ENCODE data around the gene AADAC.
A peak's percentile ranks its signal among the peaks of the same experiment; 100 is the strongest.
"Not testable (repeated sequence)": the region's sequence is repeated elsewhere in the genome, so short reads cannot be mapped to it uniquely, and the experiment has no call there.

Gene AADAC

GRCh38 chr3:151873398-151873797 is 59.5 kb downstream of the AADAC start, which contains the start of gene SUCNR1:
SUCNR1 (plus strand) TSS chr3:151873643; CDS start chr3:151879893, 6,250 bp downstream.
- Mint-ChIP-seq H3K4me3 (peak within 1 kb of the TSS; percentile 26 to 82 (median 72)), H3K4me1 (peaks cover 16% of the 10 kb centered on the region), H3K36me3 (ENCODE audit: low read depth) (no peaks in the 10 kb centered on the region), H3K27ac (peak within 1 kb of the TSS in 2 of 3 experiments; percentile 50 to 62), H3K9me3 (no peaks in the 10 kb centered on the region), H3K27me3 (ENCODE audit: low read depth) (no peaks in the 10 kb centered on the region)
- TF ChIP-seq, protein P1, sequence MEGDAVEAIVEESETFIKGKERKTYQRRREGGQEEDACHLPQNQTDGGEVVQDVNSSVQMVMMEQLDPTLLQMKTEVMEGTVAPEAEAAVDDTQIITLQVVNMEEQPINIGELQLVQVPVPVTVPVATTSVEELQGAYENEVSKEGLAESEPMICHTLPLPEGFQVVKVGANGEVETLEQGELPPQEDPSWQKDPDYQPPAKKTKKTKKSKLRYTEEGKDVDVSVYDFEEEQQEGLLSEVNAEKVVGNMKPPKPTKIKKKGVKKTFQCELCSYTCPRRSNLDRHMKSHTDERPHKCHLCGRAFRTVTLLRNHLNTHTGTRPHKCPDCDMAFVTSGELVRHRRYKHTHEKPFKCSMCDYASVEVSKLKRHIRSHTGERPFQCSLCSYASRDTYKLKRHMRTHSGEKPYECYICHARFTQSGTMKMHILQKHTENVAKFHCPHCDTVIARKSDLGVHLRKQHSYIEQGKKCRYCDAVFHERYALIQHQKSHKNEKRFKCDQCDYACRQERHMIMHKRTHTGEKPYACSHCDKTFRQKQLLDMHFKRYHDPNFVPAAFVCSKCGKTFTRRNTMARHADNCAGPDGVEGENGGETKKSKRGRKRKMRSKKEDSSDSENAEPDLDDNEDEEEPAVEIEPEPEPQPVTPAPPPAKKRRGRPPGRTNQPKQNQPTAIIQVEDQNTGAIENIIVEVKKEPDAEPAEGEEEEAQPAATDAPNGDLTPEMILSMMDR (IDR thresholded peaks at IDR 0.05; ENCODE audit: unreplicated experiment in 3 of 3) = no peak

GRCh38 chr3:151874079-151874478 is 60.2 kb downstream of the AADAC start:
- peak overlapping the region; percentile 26 to 71 (median 37) for H3K4me3 Mint-ChIP-seq
- not testable (repeated sequence) for H3K27me3 Mint-ChIP-seq (ENCODE audit: low read depth); H3K9me3 Mint-ChIP-seq; H3K27ac Mint-ChIP-seq; H3K36me3 Mint-ChIP-seq (ENCODE audit: low read depth)
- peaks cover 11% of the 10 kb centered on the region for H3K4me1 Mint-ChIP-seq

DNA sequence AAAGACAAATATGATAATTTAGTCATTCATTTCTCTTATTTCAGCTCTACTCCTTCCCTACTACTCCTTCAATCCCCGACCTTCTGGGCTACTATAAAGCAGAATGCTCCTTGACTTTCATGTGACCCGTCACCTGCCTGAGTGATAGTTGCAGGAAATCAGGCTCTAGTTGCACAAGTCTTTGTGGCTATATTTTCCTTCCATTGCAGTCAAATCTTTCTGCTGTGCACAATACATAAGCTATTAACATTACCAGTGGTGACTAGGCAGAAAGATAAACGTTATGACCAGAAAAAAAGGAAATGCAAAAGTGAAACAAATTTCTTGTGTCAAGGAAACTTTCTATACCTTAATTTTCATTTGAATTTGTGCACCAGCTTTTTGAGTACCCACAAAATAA is 61.8 kb downstream of the AADAC start:
- TF ChIP-seq, protein P1 (IDR thresholded peaks at IDR 0.05; ENCODE audit: unreplicated experiment in 3 of 3) = no peak
- no peaks in the 10 kb centered on the region for H3K9me3 Mint-ChIP-seq
- H3K27ac Mint-ChIP-seq = peak overlapping the region; percentile 65 to 73 (median 68)
- peaks cover 9% of the 10 kb centered on the region for H3K4me1 Mint-ChIP-seq
- no peaks in the 10 kb centered on the region for H3K36me3 Mint-ChIP-seq (ENCODE audit: low read depth)
- H3K4me3 Mint-ChIP-seq = peak overlapping the region; percentile 64 to 88 (median 84)
- no peaks in the 10 kb centered on the region for H3K27me3 Mint-ChIP-seq (ENCODE audit: low read depth)

DNA sequence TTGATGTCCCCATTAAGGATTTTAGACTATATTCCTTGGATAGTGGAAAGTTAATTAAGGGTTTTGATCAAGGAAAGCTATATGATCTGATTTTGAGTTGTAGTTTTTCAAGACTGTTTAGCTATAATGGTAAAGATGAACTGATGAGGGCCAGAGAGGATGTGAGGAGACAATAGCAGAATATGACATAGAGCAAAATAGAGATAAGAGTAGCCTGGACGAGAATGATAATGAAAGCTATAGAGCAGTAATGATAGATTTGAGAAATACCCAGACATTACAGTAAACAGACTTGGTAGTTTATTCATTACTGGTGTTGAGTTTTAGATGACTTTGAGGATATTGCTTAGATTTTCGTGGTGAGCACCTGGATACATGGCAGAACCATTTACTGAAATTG is 63.4 kb downstream of the AADAC start:
- H3K27me3 Mint-ChIP-seq (ENCODE audit: low read depth) = no peaks in the 10 kb centered on the region
- TF ChIP-seq, protein P1 (IDR thresholded peaks at IDR 0.05; ENCODE audit: unreplicated experiment in 3 of 3) = no peak
- H3K9me3 Mint-ChIP-seq = no peaks in the 10 kb centered on the region
- no peak overlapping the region for H3K27ac Mint-ChIP-seq
- no peak overlapping the region for H3K4me3 Mint-ChIP-seq
- no peaks in the 10 kb centered on the region for H3K36me3 Mint-ChIP-seq (ENCODE audit: low read depth)
- peaks cover 4% of the 10 kb centered on the region for H3K4me1 Mint-ChIP-seq

Data from nephron (organoid).